GM19455 (cell line): ENCODE results near the gene DBH.

ENCODE experiments used
- ATAC-seq: cut with Tn5 transposase; IDR thresholded peaks from one replicate; pipeline ENCODE4 v1.9.1; 2021; ENCODE audit not compliant: unreplicated experiment

DBH gene

GRCh38 chr9:133696071-133696472 is 59.9 kb downstream of the DBH start:
- ATAC-seq, result no peak

- no peak for ATAC-seq
These were observed 63.4 kb downstream of the DBH start for GRCh38 chr9:133699546-133699945.

GRCh38 chr9:133700819-133701320 is 64.7 kb downstream of the DBH start:
- ATAC-seq, result no peak

GRCh38 chr9:133701321-133701980 is 65.3 kb downstream of the DBH start:
- no peak for ATAC-seq

GRCh38 chr9:133701981-133702797 is 66.0 kb downstream of the DBH start:
- no peak for ATAC-seq

- no peak for ATAC-seq
These were observed 66.8 kb downstream of the DBH start for GRCh38 chr9:133702798-133703590.

GRCh38 chr9:133703591-133704399 is 67.6 kb downstream of the DBH start:
- no peak for ATAC-seq

- no peak for ATAC-seq
These were observed 68.6 kb downstream of the DBH start for GRCh38 chr9:133704711-133705181.

GRCh38 chr9:133705576-133705975 is 69.4 kb downstream of the DBH start:
- ATAC-seq, result no peak

GRCh38 chr9:133706307-133707050 is 70.3 kb downstream of the DBH start:
- no peak for ATAC-seq

- no peak for ATAC-seq
These were observed 71.1 kb downstream of the DBH start for GRCh38 chr9:133707065-133707762.

GRCh38 chr9:133707763-133708245 is 71.6 kb downstream of the DBH start:
- no peak for ATAC-seq

- ATAC-seq, result no peak
These were observed 72.3 kb downstream of the DBH start for GRCh38 chr9:133708246-133709014.
